LNCAP (cell line): ENCODE data around the gene GSTM4.

Experiments
- TF ChIP-seq, protein P1 (sequence below): fragments of 450-650 bp; IDR thresholded peaks from 2 replicates; pipeline ENCODE4 v1.5.1; 2017; ENCODE audit warnings: mild to moderate bottlenecking

GSTM4 gene

DNA sequence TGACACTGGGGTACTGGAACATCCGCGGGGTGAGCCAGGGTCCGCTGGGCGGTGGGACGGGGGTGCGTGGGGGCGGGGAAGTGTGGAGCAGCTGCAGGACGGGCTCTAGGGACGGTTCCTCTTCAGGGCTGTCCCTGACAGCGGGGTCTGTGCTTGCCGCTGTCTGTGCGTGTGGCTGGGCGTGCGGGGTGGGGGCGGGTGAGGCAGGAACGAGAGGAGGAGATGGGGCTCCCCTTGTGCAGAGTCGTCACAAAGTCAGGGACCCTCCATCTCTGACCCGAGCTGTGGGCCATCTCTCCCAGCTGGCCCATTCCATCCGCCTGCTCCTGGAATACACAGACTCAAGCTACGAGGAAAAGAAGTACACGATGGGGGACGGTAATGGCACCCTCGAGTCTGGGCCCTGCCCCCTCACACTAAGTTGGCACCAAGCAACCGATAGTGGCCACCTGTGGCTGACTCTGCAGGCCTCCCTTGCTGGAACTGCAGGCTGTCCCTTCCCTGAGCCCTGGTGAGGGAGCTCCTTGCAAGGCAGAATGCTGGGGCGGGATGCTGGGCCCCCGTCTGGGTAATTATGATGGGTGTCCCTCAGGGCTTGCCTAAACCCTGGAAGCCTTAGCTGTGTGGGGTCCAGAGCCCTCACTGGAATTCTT, 12.3 kb downstream of the GSTM4 start:
- TF ChIP-seq, protein P1, sequence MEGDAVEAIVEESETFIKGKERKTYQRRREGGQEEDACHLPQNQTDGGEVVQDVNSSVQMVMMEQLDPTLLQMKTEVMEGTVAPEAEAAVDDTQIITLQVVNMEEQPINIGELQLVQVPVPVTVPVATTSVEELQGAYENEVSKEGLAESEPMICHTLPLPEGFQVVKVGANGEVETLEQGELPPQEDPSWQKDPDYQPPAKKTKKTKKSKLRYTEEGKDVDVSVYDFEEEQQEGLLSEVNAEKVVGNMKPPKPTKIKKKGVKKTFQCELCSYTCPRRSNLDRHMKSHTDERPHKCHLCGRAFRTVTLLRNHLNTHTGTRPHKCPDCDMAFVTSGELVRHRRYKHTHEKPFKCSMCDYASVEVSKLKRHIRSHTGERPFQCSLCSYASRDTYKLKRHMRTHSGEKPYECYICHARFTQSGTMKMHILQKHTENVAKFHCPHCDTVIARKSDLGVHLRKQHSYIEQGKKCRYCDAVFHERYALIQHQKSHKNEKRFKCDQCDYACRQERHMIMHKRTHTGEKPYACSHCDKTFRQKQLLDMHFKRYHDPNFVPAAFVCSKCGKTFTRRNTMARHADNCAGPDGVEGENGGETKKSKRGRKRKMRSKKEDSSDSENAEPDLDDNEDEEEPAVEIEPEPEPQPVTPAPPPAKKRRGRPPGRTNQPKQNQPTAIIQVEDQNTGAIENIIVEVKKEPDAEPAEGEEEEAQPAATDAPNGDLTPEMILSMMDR: no peak

GRCh38 chr1:109669246-109669948, 13.5 kb downstream of the GSTM4 start:
- TF ChIP-seq, protein P1: no peak

DNA sequence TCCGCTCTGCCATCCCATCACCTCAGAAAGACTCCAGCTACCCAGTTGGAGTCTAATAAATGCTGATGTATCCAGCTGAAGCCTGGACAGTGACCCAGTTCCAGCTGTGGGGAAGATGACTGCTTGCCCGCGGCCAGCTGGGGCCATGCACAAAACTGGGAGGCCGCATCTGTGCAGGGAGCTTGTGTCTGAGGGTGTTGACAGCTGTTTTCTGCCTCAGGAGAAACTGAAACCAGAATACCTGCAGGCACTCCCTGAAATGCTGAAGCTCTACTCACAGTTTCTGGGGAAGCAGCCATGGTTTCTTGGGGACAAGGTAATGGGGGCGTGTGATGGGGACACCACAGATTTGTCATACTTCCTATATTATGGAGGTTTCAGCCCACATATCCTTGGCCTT, 15.2 kb downstream of the GSTM4 start:
- TF ChIP-seq, protein P1: no peak

DNA sequence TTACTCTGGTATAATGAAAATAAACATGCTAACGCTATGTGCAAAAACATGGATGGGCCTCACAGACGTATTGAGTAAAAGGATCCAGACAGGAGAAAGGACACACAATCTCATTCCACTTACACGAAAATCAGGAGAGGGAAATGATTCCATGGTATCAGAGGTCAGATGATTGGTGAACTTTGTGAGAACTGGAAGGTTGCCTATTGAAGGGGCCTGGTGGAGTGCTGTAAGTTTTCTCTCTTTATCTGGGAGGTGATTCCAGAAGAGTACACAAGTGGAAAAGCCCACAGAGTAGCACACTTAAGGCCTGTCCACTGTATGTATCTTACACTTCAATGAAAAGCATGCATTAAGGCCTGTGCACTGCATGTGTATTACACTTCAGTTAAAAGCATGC, 21.6 kb downstream of the GSTM4 start:
- TF ChIP-seq, protein P1: no peak

DNA sequence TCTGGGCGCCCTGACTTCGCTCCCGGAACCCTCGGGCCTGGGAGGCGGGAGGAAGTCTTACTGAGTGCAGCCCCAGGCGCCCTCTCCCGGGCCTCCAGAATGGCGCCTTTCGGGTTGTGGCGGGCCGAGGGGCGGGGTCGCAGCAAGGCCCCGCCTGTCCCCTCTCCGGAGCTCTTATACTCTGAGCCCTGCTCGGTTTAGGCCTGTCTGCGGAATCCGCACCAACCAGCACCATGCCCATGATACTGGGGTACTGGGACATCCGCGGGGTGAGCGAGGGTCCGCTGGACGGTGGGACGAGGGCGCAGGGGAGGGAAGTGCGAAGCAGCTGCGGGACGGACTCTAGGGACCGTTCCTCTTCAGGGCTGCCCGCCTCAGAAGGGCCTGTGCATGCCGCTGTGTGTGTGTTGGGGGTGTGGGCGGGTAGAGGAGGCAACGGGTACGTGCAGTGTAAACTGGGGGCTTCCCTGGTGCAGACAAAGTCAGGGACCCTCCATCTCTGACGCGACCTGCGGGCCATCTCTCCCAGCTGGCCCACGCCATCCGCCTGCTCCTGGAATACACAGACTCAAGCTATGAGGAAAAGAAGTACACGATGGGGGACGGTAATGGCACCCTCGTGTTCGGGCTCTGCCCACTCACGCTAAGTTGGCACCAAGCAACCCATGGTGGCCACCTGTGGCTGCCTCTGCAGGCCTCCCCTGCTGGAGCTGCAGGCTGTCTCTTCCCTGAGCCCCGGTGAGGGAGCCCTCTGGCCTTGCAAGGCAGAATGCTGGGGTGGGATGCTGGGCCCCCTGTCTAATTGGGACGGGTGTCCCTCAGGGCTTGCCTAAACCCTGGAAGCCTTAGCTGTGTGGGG, 32.0 kb downstream of the GSTM4 start, which contains the start of gene GSTM1:
TSS of gene GSTM1 (plus strand) at position 177 of the 859 bp plus-strand sequence. CDS start at position 234, 57 bp downstream.
- TF ChIP-seq, protein P1: no peak

GRCh38 chr1:109689844-109690405, 34.0 kb downstream of the GSTM4 start:
- TF ChIP-seq, protein P1: no peak

DNA sequence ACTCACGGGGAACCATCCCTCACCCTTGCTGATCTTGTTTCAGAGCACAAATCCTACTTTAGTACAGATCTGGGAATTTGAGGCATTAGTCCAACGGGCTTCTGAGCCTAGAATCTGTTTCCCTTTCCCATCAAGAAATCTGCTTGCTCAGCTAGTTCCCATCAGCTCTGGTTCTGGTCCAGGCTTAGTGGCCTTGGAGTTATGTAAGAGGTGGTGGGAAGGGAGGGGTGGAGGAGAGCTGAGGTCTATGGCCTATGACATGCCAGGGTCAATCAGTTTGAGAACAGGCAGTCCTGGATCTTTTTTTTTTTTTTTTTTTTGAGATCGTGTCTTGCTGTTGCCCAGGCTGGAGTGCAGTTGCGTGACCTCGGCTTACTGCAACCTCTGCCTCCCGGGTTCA, 35.9 kb downstream of the GSTM4 start:
- TF ChIP-seq, protein P1: no peak
